Measurements from ENCODE around the gene ADCY2.

DNA sequence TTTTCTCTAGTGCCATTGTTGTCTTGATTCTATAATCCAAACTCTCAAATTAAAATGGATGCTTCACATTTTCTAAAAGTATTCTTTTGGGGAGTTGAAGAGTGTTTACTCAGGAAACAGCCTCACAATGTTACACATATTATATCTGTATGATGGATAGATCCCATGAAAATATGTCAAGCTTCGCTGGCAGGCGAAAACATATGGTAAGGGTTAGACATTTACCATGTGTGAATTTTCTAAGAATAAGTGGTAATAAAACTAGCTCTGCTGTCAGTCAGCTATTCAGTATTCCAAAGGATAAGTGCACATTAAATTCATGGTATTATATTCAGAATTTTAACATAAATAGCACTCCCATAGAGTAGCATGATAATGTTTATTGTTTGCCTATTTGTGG is 13.3 kb upstream of the ADCY2 start:
- no peak for TF ChIP-seq REST (IDR thresholded peaks at IDR 0.05; ENCODE audit: unreplicated experiment)
- TF ChIP-seq EZH2phosphoT487 (IDR thresholded peaks at IDR 0.05; ENCODE audit: unreplicated experiment), result no peak
- TF ChIP-seq CREB1 (CRISPR knock-in tag; IDR thresholded peaks at IDR 0.05; ENCODE audit: low read depth), result no peak
- TF ChIP-seq, protein P1, sequence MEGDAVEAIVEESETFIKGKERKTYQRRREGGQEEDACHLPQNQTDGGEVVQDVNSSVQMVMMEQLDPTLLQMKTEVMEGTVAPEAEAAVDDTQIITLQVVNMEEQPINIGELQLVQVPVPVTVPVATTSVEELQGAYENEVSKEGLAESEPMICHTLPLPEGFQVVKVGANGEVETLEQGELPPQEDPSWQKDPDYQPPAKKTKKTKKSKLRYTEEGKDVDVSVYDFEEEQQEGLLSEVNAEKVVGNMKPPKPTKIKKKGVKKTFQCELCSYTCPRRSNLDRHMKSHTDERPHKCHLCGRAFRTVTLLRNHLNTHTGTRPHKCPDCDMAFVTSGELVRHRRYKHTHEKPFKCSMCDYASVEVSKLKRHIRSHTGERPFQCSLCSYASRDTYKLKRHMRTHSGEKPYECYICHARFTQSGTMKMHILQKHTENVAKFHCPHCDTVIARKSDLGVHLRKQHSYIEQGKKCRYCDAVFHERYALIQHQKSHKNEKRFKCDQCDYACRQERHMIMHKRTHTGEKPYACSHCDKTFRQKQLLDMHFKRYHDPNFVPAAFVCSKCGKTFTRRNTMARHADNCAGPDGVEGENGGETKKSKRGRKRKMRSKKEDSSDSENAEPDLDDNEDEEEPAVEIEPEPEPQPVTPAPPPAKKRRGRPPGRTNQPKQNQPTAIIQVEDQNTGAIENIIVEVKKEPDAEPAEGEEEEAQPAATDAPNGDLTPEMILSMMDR (conservative IDR thresholded peaks at IDR 0.05; ENCODE audit: low read depth in 2 of 2), result no peak
- TF ChIP-seq POLR2AphosphoS5 (IDR thresholded peaks at IDR 0.05; ENCODE audit: low read depth), result no peak

Measured in GM23338 (cell line).